Naive thymus-derived CD8-positive, alpha-beta T cell (primary cell): ENCODE data around the gene DSCAM. TPM values are rescaled to one million over a fixed set of nuclear protein-coding genes. Genes with fewer than 3 reads are reported as not detected.

Experiments used
- ATAC-seq, 2 donors: fragments of 150-1000 bp; cut with Tn5 transposase in 1 of 2; sonication (Bioruptor Pico), chemical (Tn5 transposase) in 1 of 2; 1 replicate in 1 of 2; 2 replicates in 1 of 2; pipeline ENCODE4 v1.10.0; 2021; ENCODE audit warnings: mild to moderate bottlenecking in 2 of 2, moderate library complexity in 2 of 2
- POLR2A ChIA-PET: fragments of 350-600 bp; sonication (Branson Sonifier 250); formaldehyde crosslinking; loops from one replicate; lab custom pipeline; 2021; ENCODE audit warnings: antibody characterized with exemption; lab: Charles Lee
- DNase-seq, 10 donors: peaks; one replicate each; pipeline versions ENCODE4 v3.0.0 to v3.0.0-alpha.2; 2020 to 2022
- H3K27ac Mint-ChIP-seq, 10 donors: one replicate each; pipeline ENCODE4 v1.8.0; 2020 to 2022; ENCODE audit warnings: mild to moderate bottlenecking in 10 of 10, mixed read lengths in 10 of 10, moderate library complexity in 4 of 10, inconsistent platforms in 1 of 10
- H3K27me3 Mint-ChIP-seq, 5 donors: one replicate each; pipeline ENCODE4 v1.8.0; 2021 to 2022; ENCODE audit warnings: mixed read lengths in 5 of 5
- H3K36me3 Mint-ChIP-seq, 3 donors: one replicate each; pipeline ENCODE4 v1.8.0; 2020 to 2022; ENCODE audit warnings: mixed read lengths in 3 of 3, mild to moderate bottlenecking in 2 of 3, inconsistent platforms in 1 of 3
- H3K4me1 Mint-ChIP-seq, 4 donors: one replicate each; pipeline ENCODE4 v1.8.0; 2021 to 2022; ENCODE audit warnings: mixed read lengths in 4 of 4
- H3K4me3 Mint-ChIP-seq, 10 donors: one replicate each; pipeline ENCODE4 v1.8.0; 2020 to 2022; ENCODE audit warnings: mild to moderate bottlenecking in 10 of 10, mixed read lengths in 10 of 10, moderate library complexity in 6 of 10, inconsistent platforms in 1 of 10
- H3K9me3 Mint-ChIP-seq, 9 donors: one replicate each; pipeline ENCODE4 v1.8.0; 2020 to 2022; ENCODE audit warnings: mixed read lengths in 9 of 9, mild to moderate bottlenecking in 3 of 9, inconsistent platforms in 1 of 9, moderate library complexity in 1 of 9
- polyA plus RNA-seq, 3 donors: library from polyadenylated mRNA; unstranded; fragments of 300-500 nt; fragmentation: Illumina TruSeq; gene quantifications; one replicate each; pipeline ENCODE4 v1.2.3, GENCODE V29; 2021
- total RNA-seq, 8 experiments: library from RNA in 2 of 8; stranded (reverse) in 2 of 8; gene quantifications; one replicate each; pipeline ENCODE4 v1.2.3 and lab custom pipeline; 2021 to 2026

The DSCAM gene
- total and polyA plus RNA-seq, 5 experiments from 2014 or later = not detected

DNA sequence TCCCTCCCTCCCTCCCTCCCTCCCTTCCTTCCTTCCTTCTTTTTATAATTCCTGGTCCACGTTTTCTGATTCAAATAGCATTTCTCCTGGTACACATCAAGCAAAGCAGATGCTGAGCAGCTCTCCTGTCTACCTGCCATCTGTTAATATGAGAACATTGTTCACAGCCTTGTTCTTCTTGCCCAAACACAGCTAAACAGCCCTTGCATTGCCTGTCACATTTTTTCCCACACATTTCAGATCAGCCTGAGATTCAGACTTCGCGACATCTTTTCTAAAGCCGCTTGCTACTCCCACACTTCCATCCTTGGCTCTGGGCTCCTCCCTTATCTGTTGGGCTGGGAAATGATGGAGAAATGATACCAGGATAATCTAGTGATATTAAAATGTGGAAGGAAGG is 779.2 kb downstream of the DSCAM start:
- H3K4me1 Mint-ChIP-seq = no peaks in the 10 kb centered on the region
- no peak for DNase-seq
- no peak overlapping the region for H3K27ac Mint-ChIP-seq
- H3K36me3 Mint-ChIP-seq = no peaks in the 10 kb centered on the region
- H3K4me3 Mint-ChIP-seq = no peak overlapping the region
- POLR2A ChIA-PET = no interaction called here
- H3K27me3 Mint-ChIP-seq = peaks cover 2 to 22% (median 7%) of the 10 kb centered on the region in 5 donors
- H3K9me3 Mint-ChIP-seq = peaks cover 0 to 5% (median 0%) of the 10 kb centered on the region in 9 donors
- ATAC-seq = no peak

DNA sequence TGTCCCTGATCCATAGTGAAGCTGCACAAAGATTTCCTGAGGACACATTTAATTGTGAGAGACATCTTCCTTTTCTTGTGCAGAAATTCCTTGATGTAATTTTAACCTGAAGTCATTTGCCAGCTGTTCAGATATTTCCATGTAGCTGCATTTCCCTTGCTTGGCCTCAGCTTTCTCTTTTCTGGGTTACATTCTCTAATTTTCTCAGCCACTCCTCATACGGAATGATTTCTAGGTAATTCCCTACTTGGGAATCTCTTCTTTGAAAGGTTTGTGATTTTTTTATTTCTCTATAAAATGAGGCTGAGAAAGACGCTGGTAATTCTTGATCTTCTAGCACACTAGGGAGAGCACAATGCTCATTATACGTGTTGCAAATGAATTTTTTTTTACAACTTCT is 780.7 kb downstream of the DSCAM start:
- H3K4me3 Mint-ChIP-seq = no peak overlapping the region
- no peaks in the 10 kb centered on the region for H3K4me1 Mint-ChIP-seq
- peaks cover 0 to 2% (median 0%) of the 10 kb centered on the region in 9 donors for H3K9me3 Mint-ChIP-seq

DNA sequence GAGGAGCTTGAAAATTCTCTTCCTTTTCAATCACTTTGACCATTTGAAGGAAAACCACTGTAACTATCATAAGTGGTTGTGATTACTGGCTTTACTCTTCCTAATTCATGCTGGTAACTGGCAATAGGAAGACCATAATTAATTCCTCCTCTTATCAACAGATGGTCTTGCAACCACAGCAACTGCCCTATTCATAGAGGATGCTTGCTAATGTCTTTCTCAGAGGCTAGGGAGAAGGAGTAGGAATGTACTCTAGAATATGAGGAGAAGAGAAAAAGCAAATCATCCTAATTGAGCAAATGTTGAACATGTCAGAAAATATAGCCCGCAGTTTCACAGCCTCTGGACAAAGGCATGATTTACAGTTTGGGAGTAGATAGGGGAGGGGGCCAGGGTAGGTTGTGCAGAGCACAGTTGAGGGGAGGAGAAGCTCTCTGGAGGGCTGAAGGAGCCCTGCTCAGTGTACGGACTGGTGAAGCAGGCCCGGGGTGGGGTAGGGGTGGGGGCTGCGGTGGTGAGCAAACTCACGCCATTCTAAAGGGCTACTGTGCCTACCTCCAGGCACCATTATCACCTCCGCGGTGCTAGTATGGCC is 786.8 kb downstream of the DSCAM start:
- no peaks in the 10 kb centered on the region for H3K4me1 Mint-ChIP-seq
- H3K27me3 Mint-ChIP-seq = peaks cover 1 to 20% (median 7%) of the 10 kb centered on the region in 5 donors
- DNase-seq (no peak), ATAC-seq (no peak)
- POLR2A ChIA-PET = no interaction called here
- no peak overlapping the region for H3K4me3 Mint-ChIP-seq
- no peak overlapping the region for H3K27ac Mint-ChIP-seq
- H3K36me3 Mint-ChIP-seq = no peaks in the 10 kb centered on the region
- H3K9me3 Mint-ChIP-seq = peaks cover 0 to 9% (median 4%) of the 10 kb centered on the region in 9 donors

More for the DNA sequence above, 780.7 kb downstream of the DSCAM start:
- POLR2A ChIA-PET = no interaction called here
- no peak overlapping the region for H3K27ac Mint-ChIP-seq
- no peaks in the 10 kb centered on the region for H3K36me3 Mint-ChIP-seq
- no peak for DNase-seq
- peaks cover 2 to 22% (median 9%) of the 10 kb centered on the region in 5 donors for H3K27me3 Mint-ChIP-seq
- no peak for ATAC-seq

DNA sequence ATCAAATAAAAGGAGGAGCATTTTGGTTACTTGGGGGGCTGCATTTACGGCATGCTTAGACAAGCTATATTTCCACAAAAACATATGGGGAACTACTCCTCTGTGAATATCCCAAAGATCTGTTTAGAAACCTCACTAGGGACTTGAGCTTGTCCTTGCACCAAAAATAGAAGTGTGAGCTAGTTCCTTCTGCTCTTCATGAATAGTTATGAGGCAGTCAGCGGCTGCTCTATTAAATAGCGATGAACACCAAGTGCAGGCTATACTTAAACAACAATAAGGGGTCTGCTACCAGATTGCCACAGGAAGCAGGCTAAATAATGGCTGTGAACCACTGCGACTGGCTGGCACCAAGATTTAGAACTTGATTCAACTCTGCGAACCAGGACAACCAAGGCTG is 789.6 kb downstream of the DSCAM start:
- no peak for ATAC-seq
- H3K4me1 Mint-ChIP-seq = no peaks in the 10 kb centered on the region
- H3K27me3 Mint-ChIP-seq = peaks cover 1 to 15% (median 9%) of the 10 kb centered on the region in 5 donors
- no peak for DNase-seq
- no peaks in the 10 kb centered on the region for H3K36me3 Mint-ChIP-seq
- H3K9me3 Mint-ChIP-seq = peaks cover 0 to 9% (median 4%) of the 10 kb centered on the region in 9 donors
- no peak overlapping the region for H3K27ac Mint-ChIP-seq
- H3K4me3 Mint-ChIP-seq = no peak overlapping the region
- POLR2A ChIA-PET = no interaction called here

DNA sequence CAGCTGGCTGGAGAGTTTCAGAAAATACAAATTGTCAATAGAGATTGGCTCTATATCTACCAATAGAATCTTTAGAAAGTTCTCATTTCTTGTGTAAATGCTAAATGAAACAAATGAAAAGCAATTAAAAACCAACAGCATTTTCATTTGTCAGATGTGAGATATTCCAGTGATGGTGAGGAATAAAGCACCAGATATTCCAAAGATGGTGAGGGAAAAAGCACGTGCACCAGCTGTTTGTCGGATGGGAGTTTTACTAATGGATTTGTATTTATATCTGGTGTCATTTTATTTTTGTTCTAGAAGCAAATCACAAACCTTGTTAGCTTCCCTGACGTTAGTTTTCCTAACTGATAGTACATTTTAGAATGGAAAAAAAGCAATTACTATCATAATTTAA is 790.9 kb downstream of the DSCAM start:
- Mint-ChIP-seq H3K4me3 (no peak overlapping the region), H3K4me1 (no peaks in the 10 kb centered on the region), H3K27me3 (peaks cover under 1 to 14% (median 8%) of the 10 kb centered on the region in 5 donors), H3K36me3 (no peaks in the 10 kb centered on the region), H3K9me3 (peaks cover 0 to 8% (median 4%) of the 10 kb centered on the region in 9 donors), H3K27ac (no peak overlapping the region)
- DNase-seq (no peak), ATAC-seq (no peak)
- POLR2A ChIA-PET = no interaction called here

DNA sequence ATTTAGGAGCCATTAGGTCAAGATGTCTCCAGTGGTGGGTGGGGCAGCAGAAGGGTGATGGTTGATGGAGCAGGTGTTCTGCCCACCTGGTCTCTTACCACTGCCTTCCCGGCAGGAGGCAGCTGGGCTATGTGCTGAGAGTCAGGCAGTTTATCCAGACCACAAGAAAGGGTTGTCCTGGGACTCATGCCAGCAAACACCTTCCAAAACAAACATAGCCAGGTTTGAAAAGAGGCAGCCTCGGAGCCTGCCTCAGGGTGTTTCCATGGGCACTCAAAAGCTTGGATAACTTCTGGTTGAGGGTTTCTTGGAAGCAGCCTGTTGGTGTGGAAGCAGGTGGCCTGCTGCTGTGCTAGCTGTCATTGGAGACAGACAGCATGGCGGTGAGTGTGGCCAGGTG is 792.6 kb downstream of the DSCAM start:
- H3K27ac Mint-ChIP-seq = no peak overlapping the region

DNA sequence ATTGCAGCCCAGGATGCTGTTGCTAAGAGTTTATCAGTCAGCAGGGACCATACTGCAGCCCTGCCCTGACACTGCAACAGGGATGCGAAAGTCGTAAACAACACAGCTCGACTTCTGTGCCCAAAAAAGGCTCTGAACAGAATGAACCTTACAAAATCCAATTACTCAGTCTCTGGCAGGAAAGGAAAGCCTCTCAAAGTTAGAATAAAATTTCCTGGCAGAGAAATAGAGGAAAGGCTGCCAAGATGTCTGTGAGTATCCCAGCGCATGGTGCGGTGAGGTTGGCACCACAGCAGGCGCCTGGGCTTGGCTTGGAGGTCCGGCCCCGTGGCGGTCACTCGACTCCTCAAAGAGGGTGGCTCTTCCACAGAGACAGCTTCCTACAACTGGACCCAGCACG is 794.0 kb downstream of the DSCAM start:
- POLR2A ChIA-PET = no interaction called here
- ATAC-seq = no peak
- H3K4me1 Mint-ChIP-seq = no peaks in the 10 kb centered on the region
- H3K36me3 Mint-ChIP-seq = no peaks in the 10 kb centered on the region
- H3K4me3 Mint-ChIP-seq = no peak overlapping the region
- peaks cover 0 to 3% (median under 1%) of the 10 kb centered on the region in 9 donors for H3K9me3 Mint-ChIP-seq
- no peak for DNase-seq
- no peak overlapping the region for H3K27ac Mint-ChIP-seq
- peaks cover 0 to 12% (median 3%) of the 10 kb centered on the region in 5 donors for H3K27me3 Mint-ChIP-seq

More for the DNA sequence above, 792.6 kb downstream of the DSCAM start:
- Mint-ChIP-seq H3K9me3 (peaks cover 0 to 8% (median 3%) of the 10 kb centered on the region in 9 donors), H3K36me3 (no peaks in the 10 kb centered on the region), H3K4me1 (no peaks in the 10 kb centered on the region), H3K4me3 (no peak overlapping the region), H3K27me3 (peaks cover 0 to 12% (median 5%) of the 10 kb centered on the region in 5 donors)
- ATAC-seq = no peak
- DNase-seq = no peak
- POLR2A ChIA-PET = no interaction called here

DNA sequence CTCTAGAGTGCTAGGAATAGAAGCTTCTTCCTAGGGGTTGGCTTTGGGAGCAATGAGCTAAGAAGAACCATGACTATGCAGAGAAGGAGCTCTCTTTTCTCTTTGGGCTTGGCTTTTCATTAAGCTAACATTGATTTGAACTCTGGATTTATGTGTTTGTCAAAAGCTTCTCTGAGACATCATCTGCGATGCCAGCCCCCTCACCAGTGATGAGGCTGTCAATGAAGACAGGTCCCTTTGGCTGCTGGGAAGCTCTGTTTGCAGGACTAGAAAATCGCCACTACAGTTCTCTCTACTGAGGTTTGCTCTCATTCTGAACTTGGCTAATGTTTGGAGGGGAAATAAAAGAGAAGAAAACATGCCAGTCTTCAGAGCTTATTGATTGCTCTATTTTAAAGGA is 794.7 kb downstream of the DSCAM start:
- H3K9me3 Mint-ChIP-seq = peaks cover 0 to 3% (median 0%) of the 10 kb centered on the region in 9 donors
- no peak overlapping the region for H3K4me3 Mint-ChIP-seq
- no peak overlapping the region for H3K27ac Mint-ChIP-seq
- no peaks in the 10 kb centered on the region for H3K36me3 Mint-ChIP-seq
- ATAC-seq = no peak
- POLR2A ChIA-PET = no interaction called here
- H3K27me3 Mint-ChIP-seq = peaks cover 0 to 11% (median 2%) of the 10 kb centered on the region in 5 donors
- DNase-seq = no peak
- no peaks in the 10 kb centered on the region for H3K4me1 Mint-ChIP-seq

DNA sequence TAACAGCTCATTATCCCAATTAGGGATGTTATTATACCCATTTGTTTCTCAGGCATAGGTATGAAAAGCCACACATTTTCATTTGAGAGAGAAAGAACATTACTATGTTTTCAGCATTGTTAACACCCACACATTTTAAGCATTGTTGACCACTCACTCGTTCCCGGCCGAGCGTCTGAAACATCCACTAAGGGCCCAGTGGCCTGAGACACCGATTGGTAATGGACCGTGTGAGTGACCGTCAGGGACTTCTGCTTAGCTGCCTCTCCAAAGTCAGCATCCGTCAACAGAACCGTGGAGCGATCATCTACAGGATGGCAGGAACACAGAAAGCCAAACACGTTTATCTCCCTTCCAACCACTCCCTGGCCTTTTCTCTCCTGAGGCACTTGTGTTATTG is 795.2 kb downstream of the DSCAM start:
- peaks cover 0 to 3% (median 0%) of the 10 kb centered on the region in 9 donors for H3K9me3 Mint-ChIP-seq
- H3K4me3 Mint-ChIP-seq = no peak overlapping the region
- POLR2A ChIA-PET = no interaction called here
- H3K27me3 Mint-ChIP-seq = peaks cover 0 to 11% (median 2%) of the 10 kb centered on the region in 5 donors
- no peaks in the 10 kb centered on the region for H3K4me1 Mint-ChIP-seq
- H3K36me3 Mint-ChIP-seq = no peaks in the 10 kb centered on the region
- no peak for DNase-seq
- no peak overlapping the region for H3K27ac Mint-ChIP-seq
- no peak for ATAC-seq

DNA sequence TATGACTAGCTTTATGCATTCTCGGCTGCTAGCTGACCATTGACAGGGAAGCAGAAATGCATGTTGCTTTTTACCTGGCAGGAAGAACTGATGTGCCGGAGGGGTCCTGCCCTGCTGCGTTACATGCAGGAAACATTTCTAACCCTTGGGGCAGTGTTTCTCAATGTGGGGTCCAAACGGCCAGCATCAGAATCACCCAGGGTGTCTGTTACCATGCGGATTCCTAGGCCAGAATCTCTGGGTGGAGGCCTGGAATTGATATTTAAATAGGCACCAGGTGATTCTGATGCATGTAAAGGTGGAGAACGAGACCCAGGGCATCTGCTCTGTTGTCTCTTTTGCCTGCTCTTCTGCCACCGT is 797.0 kb downstream of the DSCAM start:
- peaks cover 0 to 4% (median 0%) of the 10 kb centered on the region in 9 donors for H3K9me3 Mint-ChIP-seq
- no peaks in the 10 kb centered on the region for H3K36me3 Mint-ChIP-seq
- H3K27ac Mint-ChIP-seq = no peak overlapping the region
- H3K4me3 Mint-ChIP-seq = no peak overlapping the region
- POLR2A ChIA-PET = no interaction called here
- H3K4me1 Mint-ChIP-seq = no peaks in the 10 kb centered on the region
- ATAC-seq = no peak
- no peak for DNase-seq
- H3K27me3 Mint-ChIP-seq = peaks cover 0 to 9% (median 2%) of the 10 kb centered on the region in 5 donors

DNA sequence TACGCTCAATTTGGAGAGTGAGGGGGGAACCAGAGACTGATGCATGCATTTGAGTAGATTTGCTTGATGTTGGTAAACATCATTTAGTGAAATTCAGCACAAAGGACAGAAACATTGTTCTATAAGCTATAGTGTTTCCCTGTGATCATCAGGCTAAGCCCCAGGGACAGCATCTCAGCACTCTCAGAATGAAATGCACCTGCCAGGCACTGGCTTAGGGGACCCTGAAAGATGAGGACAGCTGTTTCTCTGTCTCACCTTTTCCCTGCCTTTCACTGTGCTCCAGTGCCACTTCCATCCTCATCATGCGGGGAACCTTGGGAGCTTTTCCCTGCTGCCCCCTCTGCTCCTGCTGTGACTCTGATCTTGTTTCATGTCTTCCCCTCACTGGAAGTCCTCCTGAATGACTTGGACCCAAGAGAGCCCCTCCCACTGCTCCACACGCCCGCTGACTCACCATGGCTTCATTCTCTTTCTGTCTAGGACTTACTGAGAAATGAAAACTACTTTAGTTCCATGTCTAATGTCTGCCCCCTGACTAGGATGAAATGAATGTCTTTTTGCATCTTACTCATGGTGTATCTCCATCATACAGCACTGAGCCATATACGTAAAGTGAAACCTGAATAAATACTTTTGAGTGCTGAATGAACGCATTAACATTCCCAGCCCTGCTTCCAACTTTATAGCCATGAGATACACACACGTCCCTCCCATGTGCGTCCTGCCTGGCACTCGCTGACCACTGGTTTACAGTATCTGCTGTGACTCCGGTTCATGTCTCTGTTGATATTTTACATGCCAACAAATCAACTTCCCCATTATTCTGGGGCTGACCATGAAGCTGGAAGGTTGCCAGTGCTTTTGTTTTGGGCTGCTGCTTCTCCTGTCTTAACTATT is 797.7 kb downstream of the DSCAM start:
- peaks cover 0 to 6% (median 2%) of the 10 kb centered on the region in 5 donors for H3K27me3 Mint-ChIP-seq
- H3K4me3 Mint-ChIP-seq = no peak overlapping the region
- no peaks in the 10 kb centered on the region for H3K4me1 Mint-ChIP-seq
- no peaks in the 10 kb centered on the region for H3K36me3 Mint-ChIP-seq
- DNase-seq (no peak), ATAC-seq (no peak)
- POLR2A ChIA-PET = no interaction called here
- H3K9me3 Mint-ChIP-seq = peaks cover 0 to 4% (median 0%) of the 10 kb centered on the region in 9 donors
- H3K27ac Mint-ChIP-seq = no peak overlapping the region

DNA sequence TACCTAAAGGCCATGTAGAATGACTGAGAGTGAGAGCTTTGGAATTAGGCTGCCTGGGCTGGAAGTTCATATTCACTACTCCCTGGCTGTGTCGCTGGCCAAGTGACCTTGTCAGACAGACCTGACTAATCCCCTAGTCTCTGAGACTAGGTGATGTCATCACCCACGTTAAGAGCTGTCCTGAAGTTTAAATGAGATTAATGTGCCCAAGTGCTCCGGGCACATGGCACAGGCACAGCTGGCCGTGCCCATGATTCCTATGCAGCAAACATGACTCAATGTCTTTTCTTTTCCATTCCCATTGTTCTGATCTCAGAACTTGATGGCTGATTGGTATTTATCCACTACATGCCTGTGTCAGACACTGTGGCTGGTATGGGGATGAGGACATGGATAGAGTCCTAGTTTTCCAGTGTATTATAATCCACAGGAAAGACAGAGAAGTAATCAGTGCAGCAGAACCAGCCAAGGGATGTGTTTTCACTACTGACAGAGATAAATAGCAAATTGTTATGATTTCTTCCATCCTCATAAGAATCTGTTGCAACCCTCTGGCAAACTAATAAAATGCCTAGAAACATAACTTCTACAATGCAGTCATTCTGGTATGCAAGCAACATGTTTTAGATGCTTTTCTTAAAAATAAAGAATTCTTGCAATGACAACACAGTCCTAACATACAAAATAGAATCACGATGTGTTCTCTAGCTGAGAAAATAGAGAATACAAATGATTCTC is 798.8 kb downstream of the DSCAM start:
- Mint-ChIP-seq H3K4me1 (peaks cover 0 to 2% (median 0%) of the 10 kb centered on the region in 4 donors), H3K27me3 (peaks cover 0 to 3% (median 0%) of the 10 kb centered on the region in 5 donors), H3K9me3 (peaks cover 0 to 5% (median 0%) of the 10 kb centered on the region in 9 donors), H3K4me3 (no peak overlapping the region), H3K27ac (no peak overlapping the region), H3K36me3 (no peaks in the 10 kb centered on the region)
- ATAC-seq (no peak), DNase-seq (no peak)
- POLR2A ChIA-PET = no interaction called here
